ENCODE results near the gene FAM174B.

DNA sequence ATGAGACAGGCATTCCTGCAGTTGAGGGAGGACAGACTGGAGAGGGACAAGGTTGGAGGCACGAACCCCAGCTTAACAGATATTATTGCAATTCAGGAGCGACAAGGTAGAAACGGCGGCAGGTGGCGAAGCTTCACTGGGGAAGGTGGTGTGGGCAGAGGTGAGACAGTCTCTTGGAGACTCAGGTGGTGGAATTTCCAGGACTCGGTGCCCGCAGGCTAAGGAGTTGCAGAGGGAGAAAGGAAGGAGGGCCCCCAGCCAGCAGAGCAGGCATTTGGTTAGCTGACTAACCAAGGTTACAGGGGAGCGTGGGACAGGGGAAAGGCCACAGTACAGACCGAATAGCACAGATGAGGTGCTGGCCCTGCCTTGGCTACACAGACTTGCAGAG is 3.0 kb downstream of the FAM174B start:
- TF ChIP-seq, protein P1, sequence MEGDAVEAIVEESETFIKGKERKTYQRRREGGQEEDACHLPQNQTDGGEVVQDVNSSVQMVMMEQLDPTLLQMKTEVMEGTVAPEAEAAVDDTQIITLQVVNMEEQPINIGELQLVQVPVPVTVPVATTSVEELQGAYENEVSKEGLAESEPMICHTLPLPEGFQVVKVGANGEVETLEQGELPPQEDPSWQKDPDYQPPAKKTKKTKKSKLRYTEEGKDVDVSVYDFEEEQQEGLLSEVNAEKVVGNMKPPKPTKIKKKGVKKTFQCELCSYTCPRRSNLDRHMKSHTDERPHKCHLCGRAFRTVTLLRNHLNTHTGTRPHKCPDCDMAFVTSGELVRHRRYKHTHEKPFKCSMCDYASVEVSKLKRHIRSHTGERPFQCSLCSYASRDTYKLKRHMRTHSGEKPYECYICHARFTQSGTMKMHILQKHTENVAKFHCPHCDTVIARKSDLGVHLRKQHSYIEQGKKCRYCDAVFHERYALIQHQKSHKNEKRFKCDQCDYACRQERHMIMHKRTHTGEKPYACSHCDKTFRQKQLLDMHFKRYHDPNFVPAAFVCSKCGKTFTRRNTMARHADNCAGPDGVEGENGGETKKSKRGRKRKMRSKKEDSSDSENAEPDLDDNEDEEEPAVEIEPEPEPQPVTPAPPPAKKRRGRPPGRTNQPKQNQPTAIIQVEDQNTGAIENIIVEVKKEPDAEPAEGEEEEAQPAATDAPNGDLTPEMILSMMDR (IDR thresholded peaks at IDR 0.05; ENCODE audit: low read depth, low read length): no peak
- TF ChIP-seq MYC (IDR thresholded peaks at IDR 0.05; ENCODE audit: low read depth, low read length) (no peak), POLR2A (IDR thresholded peaks at IDR 0.05; ENCODE audit: extremely low read depth, insufficient read length) (no peak)
- TF ChIP-seq, protein P2, sequence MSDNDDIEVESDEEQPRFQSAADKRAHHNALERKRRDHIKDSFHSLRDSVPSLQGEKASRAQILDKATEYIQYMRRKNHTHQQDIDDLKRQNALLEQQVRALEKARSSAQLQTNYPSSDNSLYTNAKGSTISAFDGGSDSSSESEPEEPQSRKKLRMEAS (IDR thresholded peaks at IDR 0.05; ENCODE audit: low read depth, low read length): no peak

Measured in NB4 (cell line).